GM21515 (cell line): ENCODE measurements around the gene ABCD1.
"Not testable (repeated sequence)": the region's sequence is repeated elsewhere in the genome, so short reads cannot be mapped to it uniquely, and the experiment has no call there.

ENCODE experiments used
- ATAC-seq: cut with Tn5 transposase; IDR thresholded peaks from one replicate; pipeline ENCODE4 v1.9.1; 2021; ENCODE audit not compliant: unreplicated experiment

ABCD1 gene

GRCh38 chrX:153731845-153732215 is 7.2 kb downstream of the ABCD1 start:
- ATAC-seq = no peak

- ATAC-seq = no peak
These were observed 7.7 kb downstream of the ABCD1 start for GRCh38 chrX:153732401-153732800.

- no peak for ATAC-seq
These were observed 9.1 kb downstream of the ABCD1 start for GRCh38 chrX:153733651-153734240.

GRCh38 chrX:153734871-153735270 is 10.2 kb downstream of the ABCD1 start:
- no peak for ATAC-seq

- no peak for ATAC-seq
These were observed 10.6 kb downstream of the ABCD1 start for GRCh38 chrX:153735274-153735673.

GRCh38 chrX:153736071-153736820 is 11.6 kb downstream of the ABCD1 start:
- no peak for ATAC-seq

- ATAC-seq = no peak
These were observed 12.3 kb downstream of the ABCD1 start for GRCh38 chrX:153736871-153737441.

- ATAC-seq = no peak
These were observed 13.5 kb downstream of the ABCD1 start for GRCh38 chrX:153738056-153738605.

- ATAC-seq = no peak
These were observed 15.3 kb downstream of the ABCD1 start for GRCh38 chrX:153739754-153740486.

GRCh38 chrX:153740631-153741222 is 16.1 kb downstream of the ABCD1 start:
- no peak for ATAC-seq

- ATAC-seq = no peak
These were observed 16.8 kb downstream of the ABCD1 start for GRCh38 chrX:153741446-153741845.

- ATAC-seq = not testable (repeated sequence)
These were observed 17.5 kb downstream of the ABCD1 start for GRCh38 chrX:153742111-153742510.

GRCh38 chrX:153742796-153743467 is 18.3 kb downstream of the ABCD1 start:
- not testable (repeated sequence) for ATAC-seq

- ATAC-seq = not testable (repeated sequence)
These were observed 19.0 kb downstream of the ABCD1 start for GRCh38 chrX:153743468-153744209.

GRCh38 chrX:153744210-153745066 is 19.8 kb downstream of the ABCD1 start:
- no peak for ATAC-seq

- not testable (repeated sequence) for ATAC-seq
These were observed 20.4 kb downstream of the ABCD1 start for GRCh38 chrX:153745067-153745433.

- no peak for ATAC-seq
These were observed 21.7 kb downstream of the ABCD1 start for GRCh38 chrX:153746359-153746758.

GRCh38 chrX:153746991-153747390 is 22.3 kb downstream of the ABCD1 start:
- ATAC-seq = not testable (repeated sequence)

GRCh38 chrX:153749017-153749416 is 24.4 kb downstream of the ABCD1 start:
- not testable (repeated sequence) for ATAC-seq
